ENCODE results near the gene GID8.

Gene GID8

DNA sequence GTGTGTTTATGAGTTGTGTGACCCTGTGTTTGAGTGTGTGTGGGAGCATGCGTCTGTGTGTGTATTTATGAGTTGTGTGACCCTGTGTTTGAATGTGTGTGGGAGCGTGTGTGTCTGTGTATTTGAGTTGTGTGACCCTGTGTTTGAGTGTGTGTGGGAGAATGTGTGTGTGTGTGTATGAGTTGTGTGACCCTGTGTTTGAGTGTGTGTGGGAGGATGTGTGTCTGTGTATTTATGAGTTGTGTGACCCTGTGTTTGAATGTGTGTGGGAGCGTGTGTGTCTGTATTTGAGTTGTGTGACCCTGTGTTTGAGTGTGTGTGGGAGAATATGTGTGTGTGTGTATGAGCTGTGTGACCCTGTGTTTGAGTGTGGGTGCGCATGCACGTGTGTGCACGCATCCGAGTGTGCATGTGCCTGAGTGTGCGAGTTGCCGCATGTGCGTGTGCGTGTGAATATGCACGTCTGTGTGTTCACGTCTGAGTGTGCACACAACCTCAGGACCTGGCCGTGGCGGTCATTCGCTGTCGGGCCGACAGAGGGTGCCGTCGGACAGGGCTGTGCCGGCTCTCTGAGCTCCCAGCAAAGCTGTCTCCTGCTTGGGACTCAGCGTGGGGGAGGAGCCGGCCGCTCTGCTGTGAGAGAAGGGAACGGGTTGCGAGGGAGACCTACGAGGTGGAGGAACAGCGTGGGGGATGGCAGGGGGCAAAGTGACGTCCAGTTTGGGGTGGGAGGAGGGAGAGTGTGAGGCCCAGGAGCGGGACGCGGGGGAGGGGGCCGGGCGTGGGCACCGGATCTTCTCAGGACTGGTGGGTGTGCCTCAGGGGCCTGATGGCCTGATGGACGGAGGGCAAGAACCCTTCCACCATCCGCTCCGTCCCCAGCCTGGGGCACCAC, 34.2 kb downstream of the GID8 start:
- H3K4me3 ChIP-seq (ENCODE audit: low read length): no peak overlapping the region
- H2AFZ ChIP-seq (ENCODE audit: low read depth, low read length): no peak overlapping the region
- peaks cover 5% of the 10 kb centered on the region for H3K4me1 ChIP-seq (ENCODE audit: insufficient read depth, low read length)
- H3K27me3 ChIP-seq (ENCODE audit: insufficient read depth, low read length): peaks cover 69% of the 10 kb centered on the region
- no peaks in the 10 kb centered on the region for H3K36me3 ChIP-seq (ENCODE audit: insufficient read depth, low read length)
- no peaks in the 10 kb centered on the region for H3K9me3 ChIP-seq (ENCODE audit: low read length)

DNA sequence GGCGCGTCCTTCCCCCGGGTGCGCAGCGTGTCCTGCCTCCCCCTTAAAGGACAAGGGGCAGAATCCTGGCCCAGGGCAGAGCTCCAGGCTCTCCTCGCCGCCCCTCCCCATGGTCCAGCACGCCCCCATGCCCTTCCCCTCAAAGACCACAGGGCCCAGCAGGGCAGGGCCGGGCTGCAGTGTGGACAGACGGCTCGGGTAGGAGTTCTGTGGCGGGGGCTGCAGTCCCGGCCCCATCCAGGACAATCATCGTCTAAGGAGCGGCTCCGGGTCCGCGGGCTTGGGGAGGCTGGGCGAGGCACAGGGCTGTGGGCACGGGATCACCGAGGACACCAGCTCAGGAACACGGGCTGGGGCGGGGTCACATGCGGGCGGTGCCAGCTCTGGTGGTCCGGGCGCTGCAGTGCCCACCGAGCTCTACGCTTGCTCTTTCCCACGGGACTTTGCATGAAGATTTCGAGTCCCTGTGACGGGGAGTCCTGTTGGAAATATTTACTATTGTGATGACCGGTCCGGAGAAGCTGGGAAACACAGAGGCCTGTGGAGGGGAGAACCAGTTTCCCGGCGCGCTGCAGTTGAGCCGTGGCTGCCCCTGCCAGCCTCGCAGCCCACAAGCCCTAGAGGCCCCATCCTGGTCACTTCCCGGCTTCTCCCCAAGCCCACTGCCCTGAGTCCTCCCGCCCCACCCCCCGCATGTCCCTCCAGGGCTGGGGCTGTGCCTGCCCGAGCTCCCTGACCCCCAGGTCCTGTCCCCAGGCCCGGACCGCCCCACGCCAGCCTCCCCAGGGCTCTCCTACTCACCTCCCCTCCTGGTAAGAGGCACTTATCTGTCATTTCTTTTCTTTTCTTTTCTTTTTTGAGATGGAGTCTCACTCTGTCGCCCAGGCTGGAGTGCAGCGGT, 35.1 kb downstream of the GID8 start:
- H2AFZ ChIP-seq (ENCODE audit: low read depth, low read length): no peak overlapping the region
- peaks cover 77% of the 10 kb centered on the region for H3K27me3 ChIP-seq (ENCODE audit: insufficient read depth, low read length)
- no peaks in the 10 kb centered on the region for H3K9me3 ChIP-seq (ENCODE audit: low read length)
- no peaks in the 10 kb centered on the region for H3K36me3 ChIP-seq (ENCODE audit: insufficient read depth, low read length)
- no peak overlapping the region for H3K4me3 ChIP-seq (ENCODE audit: low read length)
- peaks cover 5% of the 10 kb centered on the region for H3K4me1 ChIP-seq (ENCODE audit: insufficient read depth, low read length)

DNA sequence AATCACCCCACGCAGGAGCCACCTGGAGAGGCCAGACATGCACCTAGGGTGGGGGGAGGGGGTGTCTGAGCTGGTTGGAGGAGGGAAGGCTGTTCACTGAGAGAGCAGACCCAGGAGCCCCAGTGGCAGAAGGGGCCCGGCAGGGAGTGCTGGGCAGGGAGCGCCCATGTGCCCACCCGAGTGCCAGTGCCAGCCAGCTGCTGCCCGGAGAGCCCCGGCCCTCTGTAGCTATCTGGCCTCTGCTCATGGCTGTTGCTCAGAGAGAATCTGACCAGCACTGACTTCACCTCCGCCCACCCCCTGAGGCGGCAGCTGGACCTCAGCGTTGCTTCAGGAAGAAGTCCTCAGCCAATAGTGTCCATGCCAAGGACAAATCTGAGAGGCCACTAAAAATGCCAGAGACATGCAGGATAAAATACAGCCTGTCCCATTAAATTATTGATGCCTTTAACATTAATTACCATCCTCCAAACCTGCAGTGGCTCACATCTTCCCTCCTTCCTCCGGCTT, 37.4 kb downstream of the GID8 start:
- Histone ChIP-seq H3K4me3 (ENCODE audit: low read length) (no peak overlapping the region), H3K4me1 (ENCODE audit: insufficient read depth, low read length) (peaks cover 14% of the 10 kb centered on the region), H2AFZ (ENCODE audit: low read depth, low read length) (no peak overlapping the region), H3K36me3 (ENCODE audit: insufficient read depth, low read length) (no peaks in the 10 kb centered on the region), H3K9me3 (ENCODE audit: low read length) (no peaks in the 10 kb centered on the region), H3K27me3 (ENCODE audit: insufficient read depth, low read length) (peaks cover 80% of the 10 kb centered on the region)

DNA sequence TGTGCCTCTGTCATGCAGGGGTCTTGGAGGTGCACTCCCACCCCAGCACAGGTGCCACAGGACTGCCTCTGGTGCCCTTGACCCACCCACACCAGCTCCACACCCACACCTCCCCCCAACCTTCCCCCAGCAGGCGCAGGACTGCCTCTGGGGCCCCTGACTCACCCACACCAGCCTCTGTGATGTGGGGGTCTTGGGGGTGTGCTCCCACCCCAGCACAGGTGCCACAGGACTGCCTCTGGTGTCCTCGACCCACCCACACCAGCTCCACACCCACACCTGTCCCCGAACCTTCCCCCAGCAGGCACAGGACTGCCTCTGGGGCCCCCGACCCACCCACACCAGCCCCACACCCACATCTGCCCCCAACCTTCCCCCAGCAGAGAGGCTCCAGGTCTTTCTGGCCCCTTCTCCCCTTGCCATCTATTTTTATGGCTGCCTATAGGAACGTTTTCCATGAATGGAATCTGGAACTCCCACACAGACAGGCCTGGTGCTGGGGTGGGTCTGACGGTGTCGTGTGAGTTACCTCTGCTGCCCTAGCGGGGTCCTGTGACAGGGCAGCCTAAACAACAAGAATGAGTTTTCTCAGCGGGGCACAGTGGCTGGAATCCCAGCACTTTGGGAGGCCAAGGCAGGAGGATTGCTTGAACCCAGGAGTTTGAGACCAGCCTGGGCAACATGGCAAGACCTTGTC, 38.0 kb downstream of the GID8 start:
- Histone ChIP-seq H3K4me1 (ENCODE audit: insufficient read depth, low read length) (peaks cover 20% of the 10 kb centered on the region), H3K27me3 (ENCODE audit: insufficient read depth, low read length) (peaks cover 81% of the 10 kb centered on the region)

DNA sequence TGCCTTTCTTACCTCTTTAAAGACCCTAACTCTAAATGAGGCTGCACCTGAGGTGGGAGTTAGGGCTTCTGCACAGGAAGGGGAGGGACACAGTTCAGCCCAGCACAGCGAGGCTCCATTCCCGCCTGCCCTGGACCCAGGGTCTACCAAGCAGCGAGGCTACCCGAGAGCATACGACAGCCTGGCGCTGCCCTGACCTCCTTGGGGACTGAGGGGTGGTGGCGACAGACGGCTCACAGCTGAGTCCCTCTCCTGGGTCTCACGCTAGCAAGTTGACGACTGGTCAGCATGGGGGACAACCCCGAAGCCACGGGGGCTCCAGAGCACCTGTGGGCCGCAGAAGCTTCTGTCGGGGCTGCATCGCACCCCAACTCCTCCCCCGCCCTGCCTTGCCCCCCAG, 38.9 kb downstream of the GID8 start:
- H3K4me3 ChIP-seq (ENCODE audit: low read length): no peak overlapping the region
- peaks cover 80% of the 10 kb centered on the region for H3K27me3 ChIP-seq (ENCODE audit: insufficient read depth, low read length)
- H3K9me3 ChIP-seq (ENCODE audit: low read length): no peaks in the 10 kb centered on the region

More for the DNA sequence above, 38.0 kb downstream of the GID8 start:
- no peaks in the 10 kb centered on the region for H3K36me3 ChIP-seq (ENCODE audit: insufficient read depth, low read length)
- no peak overlapping the region for H2AFZ ChIP-seq (ENCODE audit: low read depth, low read length)
- no peak overlapping the region for H3K4me3 ChIP-seq (ENCODE audit: low read length)
- H3K9me3 ChIP-seq (ENCODE audit: low read length): no peaks in the 10 kb centered on the region

DNA sequence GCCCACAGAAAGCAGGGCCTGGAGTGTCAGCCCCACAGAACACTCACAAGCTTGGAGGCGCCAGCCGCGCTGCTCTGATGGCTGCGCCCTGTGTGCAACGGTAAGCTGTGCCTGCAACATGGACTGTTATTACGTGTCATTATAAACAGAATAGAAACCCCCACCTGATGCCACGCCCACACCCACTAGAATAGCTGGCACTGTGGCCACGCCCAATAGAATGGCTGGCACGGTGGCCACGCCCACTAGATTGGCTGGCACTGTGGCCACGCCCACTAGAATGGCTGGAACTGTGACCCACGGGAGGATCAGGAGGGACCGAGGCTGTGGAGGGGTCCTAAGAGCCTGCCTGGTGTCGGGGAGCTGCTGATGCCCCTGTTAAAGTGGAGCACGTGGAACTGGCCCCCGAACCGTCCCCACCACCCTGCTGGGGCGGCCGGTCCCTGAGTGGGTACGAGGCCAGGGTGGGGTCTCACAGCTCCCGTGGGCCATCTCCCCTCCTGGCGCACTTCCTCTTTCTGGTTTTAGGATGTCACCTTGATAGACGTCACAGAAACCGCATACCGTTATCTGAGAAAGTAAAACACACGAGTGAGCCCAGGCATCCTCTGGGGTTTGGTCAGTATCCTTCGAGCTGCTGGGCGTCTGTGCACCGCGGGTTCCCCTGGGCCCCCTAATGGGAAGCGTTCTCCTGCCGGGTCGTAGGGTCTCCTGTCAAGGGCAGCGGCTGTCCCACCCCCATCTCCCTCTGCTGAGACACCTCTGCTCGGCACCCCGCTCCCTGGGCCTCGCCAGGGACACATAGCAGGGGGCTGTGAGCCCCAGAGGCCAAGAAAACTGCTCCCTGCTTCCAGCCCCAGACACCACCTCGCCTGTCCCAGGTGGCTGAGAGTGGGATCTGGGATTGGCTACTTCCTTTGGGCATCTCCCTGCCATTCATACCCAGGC, 39.9 kb downstream of the GID8 start:
- peaks cover 18% of the 10 kb centered on the region for H3K4me1 ChIP-seq (ENCODE audit: insufficient read depth, low read length)
- H3K4me3 ChIP-seq (ENCODE audit: low read length): no peak overlapping the region
- no peak overlapping the region for H2AFZ ChIP-seq (ENCODE audit: low read depth, low read length)
- peaks cover 76% of the 10 kb centered on the region for H3K27me3 ChIP-seq (ENCODE audit: insufficient read depth, low read length)
- no peaks in the 10 kb centered on the region for H3K9me3 ChIP-seq (ENCODE audit: low read length)
- H3K36me3 ChIP-seq (ENCODE audit: insufficient read depth, low read length): no peaks in the 10 kb centered on the region

More for the DNA sequence above, 38.9 kb downstream of the GID8 start:
- Histone ChIP-seq H2AFZ (ENCODE audit: low read depth, low read length) (no peak overlapping the region), H3K36me3 (ENCODE audit: insufficient read depth, low read length) (no peaks in the 10 kb centered on the region), H3K4me1 (ENCODE audit: insufficient read depth, low read length) (peaks cover 20% of the 10 kb centered on the region)

DNA sequence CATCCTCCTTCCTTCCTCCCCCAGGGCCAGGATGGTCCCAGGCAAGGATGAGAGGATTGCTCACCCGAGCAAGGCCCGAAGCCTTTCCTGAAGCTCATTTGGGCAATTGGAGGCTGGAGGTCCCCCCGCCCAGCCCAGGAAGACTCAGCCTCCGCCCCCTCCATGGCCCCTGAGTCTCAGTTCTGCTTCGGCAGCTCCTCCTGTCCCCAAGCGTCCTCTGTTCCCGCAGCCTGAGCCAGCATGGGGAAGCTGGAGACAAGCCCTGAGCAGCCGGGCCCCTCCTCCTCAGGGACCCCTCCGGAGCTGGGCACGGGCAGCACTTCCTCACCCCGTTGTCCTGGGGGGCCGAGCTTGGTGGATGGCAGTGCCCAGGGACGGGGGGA, 40.6 kb downstream of the GID8 start:
- no peaks in the 10 kb centered on the region for H3K36me3 ChIP-seq (ENCODE audit: insufficient read depth, low read length)
- H3K27me3 ChIP-seq (ENCODE audit: insufficient read depth, low read length): peaks cover 70% of the 10 kb centered on the region
- no peaks in the 10 kb centered on the region for H3K9me3 ChIP-seq (ENCODE audit: low read length)
- H2AFZ ChIP-seq (ENCODE audit: low read depth, low read length): no peak overlapping the region
- peaks cover 18% of the 10 kb centered on the region for H3K4me1 ChIP-seq (ENCODE audit: insufficient read depth, low read length)
- H3K4me3 ChIP-seq (ENCODE audit: low read length): no peak overlapping the region

DNA sequence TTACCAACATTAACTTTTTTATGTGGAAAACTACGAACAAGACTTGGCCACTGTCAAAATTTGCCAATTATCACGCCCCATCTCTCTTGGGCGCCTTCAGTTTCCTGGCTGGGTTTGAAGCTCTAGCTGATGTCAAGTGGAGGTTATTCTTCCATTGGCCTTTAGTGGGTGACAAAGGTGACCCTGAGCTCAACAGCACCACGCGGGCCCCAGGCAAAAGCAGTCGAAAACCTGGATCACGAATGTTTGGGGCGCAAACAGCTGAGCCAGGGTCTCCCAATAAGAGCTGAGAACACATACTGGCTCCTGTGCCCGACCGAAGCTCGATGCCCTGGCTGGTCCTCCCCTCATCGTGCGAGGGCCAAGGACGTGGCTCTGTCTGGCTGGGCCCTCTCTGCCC, 41.4 kb downstream of the GID8 start:
- H3K27me3 ChIP-seq (ENCODE audit: insufficient read depth, low read length): peaks cover 65% of the 10 kb centered on the region

DNA sequence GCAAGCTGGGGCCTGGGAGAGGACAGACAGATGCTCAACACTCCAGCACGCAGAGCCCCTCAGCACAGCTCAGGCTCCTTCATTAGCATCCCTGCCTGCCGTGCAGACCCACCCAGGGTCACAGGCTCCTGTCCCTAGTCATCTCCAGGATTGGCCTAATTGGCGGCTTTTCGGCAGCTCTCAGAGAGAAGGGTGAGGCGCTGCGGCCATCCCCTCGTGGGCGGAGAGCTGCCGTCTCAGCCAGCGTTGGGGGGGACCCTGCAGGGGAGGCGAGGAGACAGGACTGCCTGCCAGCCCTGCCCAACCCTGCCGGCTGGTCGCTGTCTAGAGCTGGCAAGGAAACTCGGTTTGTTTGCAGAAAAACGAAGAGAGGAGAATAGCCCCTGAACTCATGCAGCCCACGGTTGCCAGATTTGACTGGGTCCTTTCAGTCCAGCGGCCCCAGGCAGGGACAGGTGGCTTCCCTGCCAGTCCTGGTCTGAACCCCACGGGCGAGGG, 42.0 kb downstream of the GID8 start:
- Histone ChIP-seq H3K4me1 (ENCODE audit: insufficient read depth, low read length) (peaks cover 31% of the 10 kb centered on the region), H3K27me3 (ENCODE audit: insufficient read depth, low read length) (peaks cover 59% of the 10 kb centered on the region), H2AFZ (ENCODE audit: low read depth, low read length) (no peak overlapping the region)

More for the DNA sequence above, 41.4 kb downstream of the GID8 start:
- H3K9me3 ChIP-seq (ENCODE audit: low read length): no peaks in the 10 kb centered on the region
- no peak overlapping the region for H3K4me3 ChIP-seq (ENCODE audit: low read length)
- H3K4me1 ChIP-seq (ENCODE audit: insufficient read depth, low read length): peaks cover 25% of the 10 kb centered on the region
- no peak overlapping the region for H2AFZ ChIP-seq (ENCODE audit: low read depth, low read length)
- no peaks in the 10 kb centered on the region for H3K36me3 ChIP-seq (ENCODE audit: insufficient read depth, low read length)

DNA sequence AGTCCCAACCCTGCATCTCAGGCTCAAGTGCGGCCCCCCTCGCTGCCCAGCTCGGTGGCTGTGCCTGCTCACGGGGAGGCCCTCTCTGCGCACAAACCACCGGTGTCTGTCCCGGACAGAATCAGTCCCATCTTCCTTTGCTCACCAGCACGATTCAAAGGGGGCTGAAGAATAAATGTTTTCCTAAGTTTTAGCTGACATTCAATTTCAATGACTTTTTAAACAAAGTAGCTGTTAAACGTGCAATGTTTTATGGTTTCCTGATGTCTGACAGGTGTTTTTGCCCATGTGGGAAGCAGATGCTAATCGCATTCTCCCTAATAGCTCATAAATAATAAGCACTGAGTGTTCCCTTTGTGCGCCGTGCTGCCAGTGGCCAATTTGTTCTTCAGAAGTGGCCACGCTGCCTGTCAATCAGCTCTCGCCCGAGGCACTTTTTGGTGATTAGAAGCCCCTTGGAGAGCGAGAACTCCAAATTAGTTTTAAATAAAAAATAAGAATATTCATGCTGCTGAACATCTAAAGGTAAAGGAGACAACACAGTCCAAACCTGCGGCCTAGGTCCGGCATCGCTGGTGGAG, 42.5 kb downstream of the GID8 start:
- no peak overlapping the region for H2AFZ ChIP-seq (ENCODE audit: low read depth, low read length)
- no peaks in the 10 kb centered on the region for H3K36me3 ChIP-seq (ENCODE audit: insufficient read depth, low read length)
- H3K27me3 ChIP-seq (ENCODE audit: insufficient read depth, low read length): peaks cover 53% of the 10 kb centered on the region
- H3K9me3 ChIP-seq (ENCODE audit: low read length): no peaks in the 10 kb centered on the region
- no peak overlapping the region for H3K4me3 ChIP-seq (ENCODE audit: low read length)
- H3K4me1 ChIP-seq (ENCODE audit: insufficient read depth, low read length): peaks cover 36% of the 10 kb centered on the region

More for the DNA sequence above, 42.0 kb downstream of the GID8 start:
- H3K9me3 ChIP-seq (ENCODE audit: low read length): no peaks in the 10 kb centered on the region
- no peak overlapping the region for H3K4me3 ChIP-seq (ENCODE audit: low read length)
- H3K36me3 ChIP-seq (ENCODE audit: insufficient read depth, low read length): no peaks in the 10 kb centered on the region

DNA sequence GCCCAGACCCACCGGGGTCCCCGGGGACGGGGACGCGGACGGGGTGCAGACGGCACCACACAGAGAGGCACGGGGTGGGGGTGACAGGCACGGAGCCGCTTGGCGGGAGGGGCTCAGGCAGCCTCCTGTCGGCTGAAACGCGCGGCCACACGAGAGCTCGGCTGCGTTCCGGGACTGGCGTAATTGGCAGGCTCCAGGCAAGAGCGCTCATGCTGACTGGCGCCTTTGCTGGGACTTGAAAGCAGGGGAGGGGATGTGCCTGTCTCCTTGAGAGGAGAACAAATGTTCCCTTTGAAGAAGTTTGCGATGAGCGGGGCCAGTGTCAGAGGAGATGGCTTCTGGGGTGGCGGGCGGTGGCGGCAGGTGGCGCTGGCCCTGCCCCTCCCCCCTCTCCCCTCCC, 43.0 kb downstream of the GID8 start:
- Histone ChIP-seq H3K9me3 (ENCODE audit: low read length) (no peaks in the 10 kb centered on the region), H3K4me3 (ENCODE audit: low read length) (no peak overlapping the region), H3K27me3 (ENCODE audit: insufficient read depth, low read length) (peaks cover 48% of the 10 kb centered on the region), H3K36me3 (ENCODE audit: insufficient read depth, low read length) (no peaks in the 10 kb centered on the region), H3K4me1 (ENCODE audit: insufficient read depth, low read length) (peaks cover 40% of the 10 kb centered on the region), H2AFZ (ENCODE audit: low read depth, low read length) (no peak overlapping the region)
